ENCODE results near the gene ZCCHC24.
"Not testable (repeated sequence)": the region's sequence is repeated elsewhere in the genome, so short reads cannot be mapped to it uniquely, and the experiment has no call there.

ZCCHC24 gene

DNA sequence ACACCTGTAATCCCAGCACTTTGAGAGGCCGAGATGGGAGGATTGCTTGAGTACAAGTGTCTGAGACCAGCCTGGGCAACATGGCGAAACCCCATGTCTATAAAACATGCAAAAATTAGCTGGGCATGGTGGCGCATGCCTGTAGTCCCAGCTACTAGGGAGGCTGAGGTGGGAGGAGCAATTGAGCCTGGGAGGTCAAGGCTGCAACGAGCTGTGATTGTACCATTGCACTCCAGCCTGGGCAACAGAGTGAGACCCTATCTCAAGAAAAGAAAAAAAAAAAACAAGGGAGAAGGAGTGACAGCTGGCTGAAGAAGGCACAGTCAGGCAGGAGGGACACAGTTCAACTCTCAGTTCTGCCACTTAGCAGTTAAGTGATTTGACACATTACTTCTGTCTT, 26.4 kb upstream of the ZCCHC24 start:
- no peak for DNase-seq

DNA sequence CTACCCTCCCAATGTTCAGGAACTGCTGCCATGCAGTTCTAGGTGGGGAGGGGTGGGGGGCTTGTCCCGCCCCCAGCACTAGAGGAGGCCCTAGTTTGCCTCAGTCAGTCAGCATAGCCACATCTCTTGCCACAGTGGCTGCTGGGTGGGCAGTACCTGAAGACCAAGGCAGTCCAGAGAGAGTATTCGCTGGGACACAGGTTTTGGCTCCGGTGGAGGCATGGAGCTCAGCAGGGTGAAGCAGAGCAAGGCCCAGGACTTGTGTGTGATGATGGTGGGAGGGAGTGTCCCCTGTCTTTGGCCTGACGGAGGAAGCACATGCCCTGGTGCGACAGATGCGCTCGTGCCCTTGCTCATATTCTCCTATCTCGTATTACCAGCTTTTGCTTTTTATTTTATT, 24.7 kb upstream of the ZCCHC24 start:
- no peak for DNase-seq

DNA sequence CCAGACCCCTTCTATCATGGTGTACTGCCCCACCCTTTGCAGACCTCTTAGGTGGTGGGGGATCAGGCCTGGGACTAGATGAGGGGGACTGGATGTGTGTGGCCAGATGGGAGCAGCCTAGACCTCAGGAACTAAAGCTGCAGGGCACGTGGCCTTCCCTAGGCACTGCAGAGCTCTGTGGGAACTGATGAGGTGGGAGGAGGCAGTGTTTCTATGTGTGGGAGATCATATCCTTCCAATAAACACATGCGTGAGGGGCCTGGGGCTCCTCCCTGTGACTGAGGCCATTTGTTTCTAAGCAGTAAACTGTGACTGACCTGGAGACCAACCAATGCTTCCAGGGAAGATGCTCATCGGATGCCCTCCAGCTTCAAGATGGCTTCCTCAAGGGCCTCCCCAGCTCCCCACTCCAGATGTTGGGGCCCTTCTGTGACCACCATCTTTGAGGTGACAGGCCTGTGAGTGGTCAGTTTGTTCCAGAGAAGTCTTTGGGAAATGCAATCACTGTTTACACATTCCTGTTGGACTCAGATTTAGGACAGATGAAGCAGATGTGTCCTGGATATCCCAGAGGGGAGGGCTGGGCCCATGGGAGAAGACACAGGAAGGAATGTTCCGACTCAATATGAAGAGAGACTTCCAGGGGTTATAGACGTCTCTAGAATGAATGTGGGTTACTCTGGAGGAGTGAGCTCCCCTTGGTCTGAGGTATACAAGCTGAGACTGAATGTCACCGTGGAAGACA, 23.6 kb upstream of the ZCCHC24 start:
- no peak for DNase-seq

DNA sequence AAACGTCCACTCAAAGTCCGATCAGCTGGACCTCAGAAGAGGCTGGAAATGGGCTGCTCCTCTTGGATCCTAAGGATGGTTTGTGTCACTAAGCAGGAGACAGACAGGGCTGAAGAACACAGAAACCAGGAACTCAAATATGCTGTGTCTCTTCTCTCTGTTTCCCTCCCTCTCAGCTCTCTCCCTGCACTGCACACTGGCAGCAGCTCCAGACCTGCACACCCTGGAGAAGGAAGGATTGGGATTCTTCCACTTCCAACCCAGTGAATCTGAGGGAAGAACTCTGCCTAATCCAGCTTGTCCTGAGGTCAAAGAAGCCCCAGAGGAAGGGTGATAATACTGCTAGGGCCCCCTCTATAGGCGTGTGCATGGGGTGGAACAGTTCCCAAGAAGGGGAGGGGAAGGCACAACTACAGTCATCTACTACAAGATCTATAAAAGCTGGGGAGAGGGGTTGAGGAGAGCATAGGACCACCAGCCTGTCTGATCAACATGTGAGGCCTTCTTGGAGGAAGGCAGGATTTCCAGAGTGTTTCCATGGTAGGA, 22.7 kb upstream of the ZCCHC24 start:
- no peak for DNase-seq

DNA sequence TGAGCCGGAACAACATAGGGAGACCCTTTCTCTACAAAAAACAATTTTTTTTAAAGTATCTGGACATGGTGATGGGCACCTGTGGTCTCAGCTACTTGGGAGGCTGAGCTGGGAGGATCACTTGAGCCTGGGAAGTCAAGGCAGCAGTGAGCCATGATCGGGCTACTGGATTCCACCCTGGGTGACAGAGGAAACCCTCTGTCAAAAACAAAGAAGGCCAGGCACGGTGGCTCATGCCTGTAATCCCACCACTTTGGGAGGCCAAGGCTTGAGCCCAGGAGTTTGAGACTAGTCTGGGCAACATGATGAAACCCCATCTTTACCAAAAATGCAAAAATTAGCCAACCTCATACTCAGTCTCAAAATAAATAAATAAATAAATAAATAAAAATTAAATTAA, 19.9 kb upstream of the ZCCHC24 start:
- DNase-seq = no peak

DNA sequence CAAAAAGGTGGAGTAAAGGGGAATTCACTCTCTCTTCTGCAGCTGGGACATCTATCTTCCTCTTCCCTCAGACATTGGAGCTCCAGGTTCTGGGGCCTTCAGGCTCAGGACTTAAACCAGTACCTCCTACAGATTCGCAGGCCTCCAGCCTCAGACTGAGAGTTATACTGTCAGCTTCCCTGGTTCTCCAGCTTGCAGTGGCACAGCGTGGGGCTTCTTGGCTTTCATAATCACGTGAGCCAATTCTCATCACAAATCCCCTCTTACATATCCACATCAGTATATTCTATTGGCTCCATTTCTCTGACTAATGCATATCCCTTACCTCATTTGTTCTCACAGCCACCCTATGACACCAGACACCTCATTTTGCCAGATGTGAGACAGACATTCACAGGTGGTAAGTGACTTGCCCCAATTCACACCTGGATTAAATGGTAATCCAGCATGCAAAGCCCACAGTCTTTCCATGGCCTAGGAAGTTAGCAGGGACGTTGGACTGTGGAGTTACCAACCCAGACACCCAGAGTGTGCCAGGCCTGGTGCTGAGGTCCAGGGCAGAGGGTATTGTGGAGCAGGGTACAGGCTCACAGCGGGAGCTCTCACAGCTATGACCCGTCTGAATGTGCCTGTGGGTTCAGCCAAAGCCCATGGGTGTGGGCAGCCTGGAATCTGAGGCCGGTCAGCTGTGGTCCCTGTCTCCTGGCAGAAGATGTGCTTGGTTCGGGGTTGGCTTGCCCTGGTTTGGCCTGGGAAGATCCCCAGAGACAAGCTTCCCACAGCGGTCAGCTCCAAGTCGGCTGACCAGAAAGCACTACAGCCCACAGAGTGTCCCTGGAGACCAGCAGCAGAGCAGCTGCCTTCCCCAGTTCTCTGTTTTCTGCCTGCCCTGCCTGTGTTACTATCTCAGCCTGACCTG, 18.4 kb upstream of the ZCCHC24 start:
- no peak for DNase-seq

DNA sequence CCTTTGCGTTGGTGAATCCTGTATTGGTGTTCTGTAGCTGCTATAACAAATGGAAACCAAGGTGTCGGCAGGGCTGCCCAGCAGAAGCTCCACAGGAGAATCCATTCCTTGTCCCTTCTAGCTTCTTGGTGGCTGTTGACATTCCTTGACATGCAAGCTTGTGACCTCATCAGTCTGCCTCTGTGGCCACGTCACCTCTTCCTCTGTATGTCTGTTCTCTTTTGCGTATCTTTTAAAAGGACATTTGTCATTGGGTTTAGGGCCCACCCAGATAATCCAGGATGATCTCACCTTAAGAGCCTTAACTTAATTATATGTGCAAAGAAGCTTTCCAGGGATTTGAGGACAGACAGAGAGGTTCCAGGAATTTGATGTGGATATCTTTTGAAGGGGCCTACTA, 15.3 kb upstream of the ZCCHC24 start:
- no peak for DNase-seq

DNA sequence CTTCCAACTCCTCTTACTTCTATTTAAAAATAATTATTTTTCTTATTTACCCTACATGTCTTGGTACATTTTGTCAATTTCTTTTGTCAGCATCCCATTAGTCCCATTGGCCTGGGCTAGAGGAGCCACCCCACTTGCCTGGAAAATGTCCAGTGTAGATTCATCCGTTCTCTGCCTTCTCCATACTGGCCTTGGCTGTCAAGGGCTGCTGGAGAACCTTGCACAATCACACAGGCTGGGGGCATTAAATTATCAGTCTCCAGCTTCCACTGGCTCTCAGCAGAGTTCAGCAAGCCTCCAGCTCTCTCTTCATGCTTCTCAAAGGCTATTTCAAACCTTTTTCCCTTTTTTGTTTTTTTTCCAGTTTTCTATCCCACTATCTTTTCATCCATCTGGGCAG, 13.8 kb upstream of the ZCCHC24 start:
- DNase-seq = no peak

DNA sequence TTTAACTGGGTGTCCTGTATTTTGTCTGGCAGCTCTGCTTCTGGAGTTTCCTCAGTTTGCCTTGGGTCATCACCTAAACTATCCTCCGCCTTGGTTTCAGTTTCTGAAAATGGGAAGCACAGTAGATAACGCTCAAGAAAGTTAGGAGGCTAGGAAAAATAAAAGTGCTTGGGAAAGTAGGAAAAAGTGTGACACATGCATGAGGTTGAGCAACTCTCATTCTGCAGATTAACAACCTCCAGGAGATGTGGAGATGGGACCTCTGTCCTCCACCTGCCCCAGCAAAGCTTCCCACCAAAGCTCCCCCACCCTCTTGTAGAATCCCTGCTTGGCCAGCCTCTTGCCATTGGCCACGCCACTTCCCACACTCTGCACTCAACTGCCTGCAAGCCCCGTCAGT, 13.1 kb upstream of the ZCCHC24 start:
- no peak for DNase-seq

DNA sequence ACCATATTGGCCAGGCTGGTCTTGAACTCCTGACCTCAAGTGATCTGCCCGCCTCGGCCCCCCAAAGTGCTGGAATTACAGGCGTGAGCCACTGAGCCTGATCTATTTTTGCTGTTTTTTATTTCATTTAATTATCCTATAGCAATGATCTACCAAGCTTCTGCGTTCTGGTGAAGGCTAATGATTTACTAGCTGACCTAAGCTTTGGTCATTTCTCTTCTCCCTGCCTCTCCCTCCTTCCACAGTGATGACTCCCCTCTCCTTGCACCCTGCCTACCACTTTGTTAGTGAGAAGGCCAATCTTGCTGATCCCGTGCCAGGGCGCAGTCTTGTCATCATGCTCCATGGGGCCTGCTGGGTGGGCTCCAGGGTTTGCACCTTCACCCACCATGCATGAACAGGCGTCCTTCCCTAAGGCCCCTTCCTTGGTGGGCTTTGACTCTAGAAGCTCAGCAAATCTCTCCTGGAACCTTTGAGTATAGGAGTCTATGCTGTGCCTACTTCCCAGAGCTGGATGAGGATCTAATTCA, 11.9 kb upstream of the ZCCHC24 start:
- no peak for DNase-seq

DNA sequence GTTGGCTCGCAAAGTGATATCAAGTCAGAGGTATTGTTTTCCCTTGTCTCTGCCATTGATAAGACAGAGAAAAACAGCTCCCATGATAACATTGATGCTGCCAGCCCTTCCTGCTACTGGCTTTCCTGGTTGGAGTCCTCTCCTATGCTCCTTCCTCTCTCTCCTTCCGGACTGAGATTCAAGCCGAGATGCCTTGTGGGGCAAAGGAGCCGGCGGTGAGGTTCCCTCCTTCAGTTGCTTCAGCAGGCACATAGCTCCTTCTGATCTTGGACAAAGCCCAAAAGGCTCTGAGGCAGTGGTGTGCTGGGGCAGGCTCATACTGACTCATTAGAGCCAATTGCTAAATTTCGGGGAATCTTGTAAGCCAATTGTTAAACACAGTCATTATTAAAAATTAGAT, 8.8 kb upstream of the ZCCHC24 start:
- DNase-seq = no peak

DNA sequence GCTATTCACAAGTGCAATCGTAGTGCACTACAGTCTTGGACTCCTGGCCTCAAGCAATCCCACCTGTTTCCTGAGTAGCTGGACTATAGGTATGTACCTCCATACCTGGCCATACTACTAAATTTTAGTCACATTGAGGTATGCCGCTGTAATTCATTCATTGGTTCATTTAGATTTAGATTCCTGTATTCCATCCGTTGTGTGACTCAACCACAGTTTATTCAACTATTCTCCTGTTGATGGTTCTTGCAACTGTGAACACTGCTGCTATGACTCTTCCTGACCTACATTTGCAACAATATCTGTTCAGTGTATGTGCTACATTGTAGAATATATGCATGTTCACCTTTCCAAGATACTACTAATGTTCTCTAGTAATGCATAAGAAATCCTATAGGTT, 8.0 kb upstream of the ZCCHC24 start:
- DNase-seq = no peak

DNA sequence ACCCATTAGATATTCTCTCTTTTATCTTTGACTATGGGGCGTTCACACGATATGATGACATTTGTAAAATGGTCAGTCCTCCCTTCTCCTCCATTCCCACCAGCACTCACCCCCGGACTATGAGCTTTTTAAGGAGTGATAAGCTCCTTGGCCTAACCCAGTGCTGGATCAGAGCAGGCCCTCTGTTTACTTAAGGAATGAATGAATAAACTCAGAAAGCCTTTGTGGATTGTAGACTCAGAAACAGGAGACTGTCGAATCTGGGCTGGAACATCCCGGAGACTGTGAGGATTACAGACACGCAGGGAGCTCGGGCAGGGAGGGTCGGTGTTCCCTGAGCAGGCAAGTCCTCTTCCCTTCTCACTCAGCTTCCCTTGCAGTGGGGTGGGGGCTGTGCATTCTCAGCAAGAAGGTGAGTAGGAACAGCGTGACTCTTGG, 6.8 kb upstream of the ZCCHC24 start:
- no peak for DNase-seq

DNA sequence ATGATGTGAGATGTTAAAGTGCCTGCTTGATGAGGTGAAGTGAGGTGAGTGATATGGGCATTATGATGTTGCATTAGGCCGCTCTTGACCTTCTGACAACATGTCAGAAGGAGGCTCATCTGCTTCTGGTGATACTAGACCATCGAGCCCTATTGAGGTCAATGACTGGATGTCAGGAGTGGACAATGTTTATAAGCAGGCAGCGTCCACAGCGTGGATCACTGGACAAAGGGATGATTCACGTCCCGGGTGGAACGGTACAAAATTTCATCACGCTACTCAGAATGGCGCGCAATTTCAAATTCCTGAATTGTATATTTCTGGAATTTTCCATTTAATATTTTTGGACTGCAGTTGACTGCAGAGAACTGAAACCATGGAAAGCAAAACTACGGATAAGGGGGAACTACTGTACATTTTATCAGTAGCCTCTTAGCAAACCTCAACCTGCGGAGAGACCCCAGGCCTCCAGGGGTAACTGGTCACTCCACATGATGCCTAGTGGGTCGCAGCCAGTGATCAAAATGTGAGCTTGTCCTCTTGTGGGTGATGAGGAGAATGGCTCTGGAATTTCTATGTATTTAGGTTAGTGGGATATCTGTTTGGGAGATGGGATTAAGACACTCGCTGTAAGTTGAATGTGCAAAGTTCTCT, 5.7 kb upstream of the ZCCHC24 start:
- DNase-seq = no peak

DNA sequence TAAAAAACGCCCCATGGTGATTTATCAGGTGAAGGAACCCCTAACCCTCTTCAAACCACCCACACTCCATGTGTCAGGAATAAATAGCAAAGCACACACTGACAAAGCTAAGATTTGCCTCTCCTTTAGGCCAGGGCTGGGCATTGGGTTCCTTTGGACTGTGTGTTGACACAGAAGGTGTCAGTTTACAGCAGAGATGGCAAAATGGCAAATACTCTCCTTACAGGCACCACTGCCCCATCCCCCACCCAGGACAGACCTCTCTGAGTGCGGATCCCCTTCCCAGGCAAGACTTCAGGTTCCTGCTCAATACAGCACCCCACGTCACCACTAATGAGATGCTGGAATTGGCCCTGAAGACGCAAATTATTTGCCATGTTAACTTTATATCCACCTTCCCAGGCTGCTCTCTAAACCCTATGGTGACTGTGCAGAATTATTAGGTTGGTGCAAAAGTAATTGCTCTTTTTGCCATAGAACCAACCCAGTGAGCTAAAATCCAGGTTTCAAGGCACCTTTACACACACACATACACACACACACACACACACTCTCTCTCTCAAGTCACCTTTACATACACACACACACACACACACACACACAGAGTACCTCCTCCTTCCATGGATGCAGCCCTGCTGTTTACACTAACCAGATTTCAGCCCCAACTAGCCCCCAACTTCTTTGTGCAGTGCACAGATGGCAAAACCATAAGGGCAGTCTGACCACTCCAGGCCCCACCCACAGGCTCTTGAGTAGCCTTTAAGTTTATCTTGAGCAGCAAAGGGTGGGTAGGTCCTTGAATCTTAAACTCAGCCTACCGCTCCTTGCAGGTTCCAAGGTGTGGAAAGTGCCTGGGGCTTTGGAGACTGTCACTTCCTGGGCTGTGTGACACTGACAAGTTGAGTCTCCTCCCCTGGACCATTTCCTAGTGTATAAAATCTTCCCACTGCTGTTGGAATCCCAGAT, 4.0 kb upstream of the ZCCHC24 start:
- DNase-seq = no peak

DNA sequence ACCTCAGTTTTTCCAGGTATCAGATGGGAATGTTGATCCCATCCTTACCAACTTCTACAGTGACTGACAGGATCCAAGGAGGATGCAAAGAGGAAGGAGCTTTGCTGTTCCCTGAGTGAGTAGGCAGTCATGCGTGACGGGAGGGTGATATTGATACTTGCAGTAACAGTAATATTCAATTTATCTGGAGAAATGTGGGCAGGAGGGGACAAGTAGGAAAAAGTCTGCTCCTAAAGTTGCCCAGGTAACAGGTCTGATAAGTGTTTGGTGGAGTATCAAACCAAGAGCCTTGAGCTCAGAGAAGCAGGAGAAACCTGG, 3.3 kb upstream of the ZCCHC24 start:
- DNase-seq = no peak

DNA sequence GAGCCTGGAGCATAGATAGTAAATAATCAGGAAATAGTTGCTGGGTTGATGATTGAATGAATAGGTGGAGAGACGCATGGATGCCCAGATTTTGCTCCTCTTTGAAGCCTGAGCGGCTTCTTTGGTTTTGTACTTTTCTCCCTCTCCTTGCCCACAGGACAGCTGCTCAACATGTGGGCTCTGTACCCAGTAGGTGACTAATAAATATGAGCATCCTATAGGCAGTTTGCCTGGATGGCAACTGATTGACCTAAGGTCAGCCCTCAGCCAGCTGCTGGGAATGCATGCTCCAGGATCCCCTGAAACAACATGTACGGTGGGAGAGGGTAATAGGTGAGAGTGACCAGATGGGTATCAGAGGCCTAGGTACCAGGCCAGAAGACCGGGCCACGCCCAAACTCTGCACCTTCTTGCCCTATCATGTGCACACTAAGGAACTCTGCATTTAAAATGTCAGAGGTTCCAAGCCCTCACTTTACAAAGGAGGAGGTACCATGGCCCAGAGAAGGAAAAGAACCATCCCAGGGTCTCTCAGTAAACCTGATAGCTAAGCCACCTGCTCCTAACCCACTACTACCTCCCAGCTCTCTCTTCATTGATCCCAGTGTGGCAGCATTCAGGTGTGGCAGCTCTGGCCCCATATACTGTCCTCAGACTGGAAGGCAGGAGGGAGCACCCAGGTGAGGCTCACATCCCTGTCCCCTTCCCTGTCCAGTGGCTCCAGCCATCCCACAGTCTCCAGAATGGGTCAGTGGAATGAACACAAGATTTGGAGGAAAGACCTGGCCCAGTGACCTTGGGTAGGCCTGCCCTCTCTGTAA, 2.7 kb upstream of the ZCCHC24 start:
- DNase-seq = no peak

DNA sequence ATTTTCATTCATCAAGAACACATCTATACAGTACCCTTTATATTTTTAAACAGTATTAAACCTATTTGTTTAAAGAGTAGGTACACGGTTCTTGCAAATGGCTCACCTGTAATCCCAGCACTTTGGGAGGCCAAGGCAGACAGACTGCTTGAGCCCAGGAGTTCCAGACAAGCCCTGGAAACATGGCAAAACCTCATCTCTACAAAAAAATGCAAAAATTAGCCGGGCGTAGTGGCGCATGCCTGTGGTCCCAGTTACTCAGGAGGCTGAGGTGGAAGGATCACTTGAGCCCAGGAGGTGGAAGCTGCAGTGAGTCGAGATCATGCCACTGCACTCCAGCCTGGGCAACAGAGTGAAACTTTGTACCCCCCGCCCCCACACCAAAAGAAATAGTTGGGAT, 1.8 kb upstream of the ZCCHC24 start:
- not testable (repeated sequence) for DNase-seq

DNA sequence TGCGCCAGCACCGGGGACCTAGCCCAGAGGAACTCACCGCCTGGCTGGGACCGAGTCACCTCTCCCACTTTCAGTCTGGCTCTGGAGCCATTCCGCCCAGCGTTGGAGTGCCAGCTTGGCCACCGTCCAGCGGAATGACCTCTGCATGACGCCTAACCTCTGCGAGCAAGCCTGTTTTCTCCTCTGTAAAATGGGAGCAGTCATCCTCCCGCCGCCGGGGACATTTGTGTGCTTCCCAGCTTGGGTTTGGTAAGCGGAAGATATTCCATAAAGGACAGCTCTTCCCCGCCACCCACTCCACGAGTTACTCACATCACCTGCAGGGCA, 1.3 kb upstream of the ZCCHC24 start:
- no peak for DNase-seq

DNA sequence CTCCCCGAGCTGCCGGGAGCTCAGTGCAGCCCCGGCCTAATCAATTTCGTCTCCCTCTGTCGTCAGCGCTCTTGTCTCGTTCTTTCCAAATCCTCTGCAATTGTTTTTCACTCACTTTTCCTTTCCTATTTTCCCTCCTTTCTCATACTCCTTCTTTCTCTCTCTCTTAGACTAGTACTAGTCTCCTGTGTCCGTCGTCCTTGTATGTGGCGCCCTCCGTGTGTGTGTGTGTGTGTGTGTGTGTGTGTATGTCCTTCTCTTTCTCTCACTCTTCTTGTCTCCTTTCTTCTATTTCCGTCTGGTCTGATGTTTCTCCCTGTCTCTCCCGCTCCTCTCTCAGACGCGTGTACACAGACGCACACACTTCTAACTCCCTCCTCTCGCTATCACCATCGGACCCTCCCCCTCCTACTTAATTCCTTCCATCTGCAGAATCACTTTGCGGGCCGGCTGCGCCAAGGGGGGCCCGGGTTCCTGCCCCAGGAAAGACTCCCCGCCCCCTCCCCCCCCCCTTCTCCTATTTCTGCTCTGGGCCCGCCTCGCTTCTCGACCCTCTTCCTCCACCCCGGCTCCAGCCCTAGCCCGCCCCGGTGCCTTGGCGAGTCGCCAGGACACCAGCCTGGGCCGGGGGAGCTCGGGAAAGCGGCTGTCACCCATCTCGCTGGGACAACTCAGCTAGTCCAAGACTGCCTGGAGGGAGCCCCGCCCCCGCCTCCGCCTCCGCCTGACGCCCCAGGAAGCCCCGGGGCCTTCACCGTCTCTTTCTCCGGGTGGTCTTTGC, 743 bp upstream of the ZCCHC24 start:
- DNase-seq = peak; percentile 17

All from activated CD4-positive, alpha-beta T cell treated with anti-CD3 and anti-CD28 coated beads for 48 hours (primary cell).